ENCODE measurements around the gene SLC7A4.
"Not testable (repeated sequence)": the region's sequence is repeated elsewhere in the genome, so short reads cannot be mapped to it uniquely, and the experiment has no call there.

The SLC7A4 gene

DNA sequence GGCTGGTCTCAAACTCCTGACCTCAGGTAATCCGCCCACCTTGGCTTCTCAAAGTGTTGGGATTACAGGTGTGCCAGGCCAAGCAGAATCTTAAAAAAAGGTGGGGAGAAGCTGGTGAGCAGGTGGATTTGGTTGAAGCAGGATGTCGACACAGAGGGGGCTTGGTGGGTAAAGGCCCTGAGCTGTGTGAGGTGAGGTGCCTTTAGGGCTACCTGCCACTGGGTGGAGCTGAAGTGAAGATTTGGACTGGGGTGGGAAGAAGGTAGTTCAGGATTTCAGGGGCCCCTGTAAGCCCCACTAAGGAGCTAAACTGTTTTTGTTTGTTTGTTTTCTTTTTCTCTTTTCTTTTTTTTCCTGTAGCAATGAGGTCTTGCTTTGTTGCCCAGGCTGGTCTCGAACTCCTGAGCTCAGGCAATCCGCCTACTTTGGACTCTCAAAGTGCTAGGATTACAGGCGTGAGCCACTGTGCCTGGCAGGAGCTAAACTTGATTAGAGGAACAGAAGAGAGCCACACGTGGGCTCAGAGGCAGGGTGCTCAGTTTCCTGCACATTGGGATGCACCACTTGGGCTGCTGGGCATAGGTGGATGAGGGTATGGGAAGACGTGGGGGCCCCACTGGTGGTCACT lies 11.4 kb downstream of the SLC7A4 start:
- DNase-seq (ENCODE audit: low spot score), result peak; percentile 41

DNA sequence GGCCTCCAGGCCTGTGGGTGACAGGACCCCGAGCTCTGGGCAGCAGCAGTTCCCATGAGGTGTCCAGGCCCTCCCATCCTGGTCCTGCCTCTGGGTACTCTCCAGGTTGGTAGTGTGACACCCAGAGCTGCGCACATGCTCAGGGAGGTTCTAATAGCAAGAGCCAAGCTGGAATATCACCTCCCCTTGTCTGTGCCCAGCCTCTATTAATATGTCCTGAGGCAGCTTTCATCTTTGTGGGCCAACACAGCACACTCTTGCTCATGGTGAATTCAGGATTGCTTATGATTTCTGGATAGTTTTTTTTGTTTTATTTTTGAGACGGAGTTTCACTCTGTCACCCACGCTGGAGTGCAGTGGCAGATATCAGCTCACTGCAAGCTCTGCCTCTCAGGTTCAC lies 14.0 kb downstream of the SLC7A4 start:
- DNase-seq (ENCODE audit: low spot score), result no peak

DNA sequence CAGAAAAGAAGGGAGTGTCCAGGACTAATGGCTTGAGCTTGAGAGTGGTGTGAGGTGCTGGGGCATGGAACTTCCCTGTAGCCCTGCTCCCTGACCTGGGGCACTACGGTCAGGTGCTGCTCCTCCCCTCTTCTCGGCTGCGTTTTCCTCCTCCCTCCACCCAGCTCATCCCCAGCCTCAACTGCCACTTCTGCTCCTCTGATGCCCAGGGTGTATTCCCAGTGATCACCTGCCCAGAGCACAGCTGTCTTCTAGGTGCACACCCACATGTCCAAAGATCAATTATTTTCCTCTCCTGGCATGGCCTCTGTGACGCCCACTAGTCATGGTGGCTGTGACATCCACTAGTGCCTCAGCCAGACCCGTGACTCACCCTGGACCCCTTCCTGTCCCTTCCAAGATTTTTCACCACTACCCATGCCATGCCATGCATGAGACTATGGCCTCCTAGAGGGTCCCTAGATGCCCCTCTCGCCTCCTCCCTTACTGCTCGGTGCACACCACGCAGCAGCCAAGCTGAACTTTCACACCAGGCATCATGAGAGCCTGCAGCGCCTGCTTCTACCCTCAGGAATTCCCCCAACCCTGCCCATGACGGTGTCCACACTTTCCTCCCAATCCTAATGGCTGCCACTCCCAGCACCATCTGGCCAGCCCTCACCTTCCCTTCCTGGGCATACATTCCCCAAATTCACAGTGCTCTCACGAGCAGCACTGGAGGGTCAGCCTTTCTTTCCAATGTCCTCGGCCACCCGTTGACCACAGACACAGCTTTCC lies 15.5 kb downstream of the SLC7A4 start:
- no peak for DNase-seq (ENCODE audit: low spot score)

DNA sequence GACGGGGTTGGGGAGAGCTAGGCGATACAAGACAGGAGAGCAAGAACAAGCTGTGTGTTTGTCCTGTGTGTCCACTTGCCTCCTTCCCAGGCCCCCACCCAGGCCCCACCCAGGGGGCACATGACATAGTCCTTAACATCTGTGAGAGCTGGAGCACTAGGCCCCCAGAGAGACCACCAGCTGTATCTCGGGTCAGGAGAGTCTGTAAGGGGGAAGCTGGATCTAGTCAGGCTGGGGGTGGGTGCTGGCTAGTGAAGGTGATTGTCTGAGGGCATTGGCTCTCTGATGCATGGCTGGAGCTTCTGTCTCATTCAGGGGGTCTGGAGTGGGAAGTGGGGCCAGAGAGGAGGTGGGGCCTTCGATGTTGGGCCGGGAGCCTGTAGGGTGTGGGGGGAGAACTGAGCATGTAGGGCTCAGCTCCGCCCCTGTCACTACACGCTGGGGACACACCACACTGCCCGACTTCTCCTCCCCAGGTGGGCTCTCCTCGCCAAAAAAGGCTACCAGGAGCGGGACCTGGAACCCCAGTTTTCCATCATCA lies 16.8 kb downstream of the SLC7A4 start:
- DNase-seq (ENCODE audit: low spot score), result no peak

DNA sequence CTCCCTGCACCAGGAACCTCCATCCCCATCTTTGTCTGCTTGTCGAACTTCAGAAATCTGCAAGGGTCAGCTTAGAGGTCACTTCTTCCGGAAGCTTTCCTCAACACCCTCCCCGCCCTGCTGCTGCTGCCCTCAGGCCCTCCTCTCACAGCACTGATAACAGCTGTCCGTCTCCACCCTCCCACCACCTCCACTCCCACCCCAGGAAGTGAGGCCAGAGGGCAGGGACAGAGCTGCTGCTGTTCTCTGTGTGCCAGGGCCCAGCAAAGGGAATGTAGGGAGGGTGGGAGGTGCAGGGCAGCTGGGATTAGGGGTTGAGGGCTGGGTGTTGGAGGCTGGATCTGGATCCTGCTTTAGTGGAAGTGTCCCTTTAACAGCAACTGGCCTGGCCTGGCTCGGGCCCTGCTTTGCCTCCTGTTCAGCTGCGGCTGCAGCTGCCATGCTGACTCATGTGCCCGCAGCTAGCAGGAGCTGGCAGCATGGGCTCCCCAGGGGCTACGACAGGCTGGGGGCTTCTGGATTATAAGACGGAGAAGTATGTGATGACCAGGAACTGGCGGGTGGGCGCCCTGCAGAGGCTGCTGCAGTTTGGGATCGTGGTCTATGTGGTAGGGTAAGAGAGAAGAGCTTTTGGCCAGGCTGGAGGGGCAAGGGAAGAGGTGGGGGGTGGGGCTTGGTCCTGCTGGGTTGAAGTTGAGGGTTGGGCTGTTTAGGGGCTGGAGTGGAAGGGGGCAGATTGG lies 17.5 kb downstream of the SLC7A4 start, which contains the start of gene P2RX6:
Gene P2RX6, plus strand, starts transcription at position 440 of the 740 bp plus-strand sequence. Its CDS starts 10 bp downstream, at position 450.
- peak; percentile 52 for DNase-seq (ENCODE audit: low spot score)

DNA sequence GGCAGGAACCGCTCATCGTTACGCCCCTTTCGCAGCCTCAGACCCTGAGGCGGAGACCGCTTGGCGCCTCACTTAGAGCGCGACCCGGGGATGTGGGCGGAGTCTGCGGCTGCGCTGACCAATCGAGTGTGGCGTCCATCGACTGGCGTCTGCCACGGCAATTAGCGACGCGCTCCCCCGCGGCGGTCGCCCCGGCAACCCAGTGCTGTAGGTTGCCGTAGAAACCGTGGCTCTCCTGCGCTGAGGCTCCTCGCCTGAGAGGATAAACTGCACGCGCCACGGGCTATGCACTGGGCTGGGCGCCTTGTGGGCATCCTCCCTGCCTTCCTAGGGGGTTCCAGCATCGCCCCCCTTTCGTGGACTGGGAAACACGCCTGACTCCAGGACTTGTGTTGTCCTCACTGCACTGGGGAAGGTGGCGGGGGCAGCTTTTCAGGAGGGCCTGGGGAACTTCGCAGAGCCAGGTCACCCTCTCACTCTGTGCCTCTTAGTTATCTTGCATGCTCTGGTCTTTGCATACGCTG lies 18.1 kb downstream of the SLC7A4 start:
- peak; percentile 97 for DNase-seq (ENCODE audit: low spot score)

DNA sequence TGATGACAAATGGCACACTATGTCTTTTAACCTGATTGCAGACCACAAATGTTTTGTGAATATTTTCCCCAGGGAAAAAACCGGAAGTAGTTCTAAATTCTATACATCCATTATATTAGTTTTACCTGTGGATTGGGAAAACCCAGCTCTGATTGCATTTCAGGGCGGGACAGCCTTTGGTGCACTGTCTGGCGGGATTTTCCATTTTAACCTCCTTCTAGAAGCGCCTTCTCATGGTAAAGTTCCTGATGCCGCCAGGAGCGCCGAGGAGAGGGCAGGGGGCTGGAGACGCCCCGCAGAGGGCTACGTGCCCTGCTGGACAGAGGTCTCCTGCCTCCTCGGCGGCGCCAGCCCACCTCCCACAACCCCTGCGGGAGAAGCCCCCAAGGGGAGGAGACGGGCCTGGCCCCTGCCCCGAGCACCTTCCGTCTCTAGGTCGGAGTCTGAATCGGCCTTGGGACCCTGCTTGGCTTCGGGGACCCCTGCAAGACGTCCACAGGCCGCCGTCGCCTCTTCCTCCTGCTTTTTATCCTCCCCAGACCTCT lies 18.6 kb downstream of the SLC7A4 start:
- DNase-seq (ENCODE audit: low spot score), result no peak

DNA sequence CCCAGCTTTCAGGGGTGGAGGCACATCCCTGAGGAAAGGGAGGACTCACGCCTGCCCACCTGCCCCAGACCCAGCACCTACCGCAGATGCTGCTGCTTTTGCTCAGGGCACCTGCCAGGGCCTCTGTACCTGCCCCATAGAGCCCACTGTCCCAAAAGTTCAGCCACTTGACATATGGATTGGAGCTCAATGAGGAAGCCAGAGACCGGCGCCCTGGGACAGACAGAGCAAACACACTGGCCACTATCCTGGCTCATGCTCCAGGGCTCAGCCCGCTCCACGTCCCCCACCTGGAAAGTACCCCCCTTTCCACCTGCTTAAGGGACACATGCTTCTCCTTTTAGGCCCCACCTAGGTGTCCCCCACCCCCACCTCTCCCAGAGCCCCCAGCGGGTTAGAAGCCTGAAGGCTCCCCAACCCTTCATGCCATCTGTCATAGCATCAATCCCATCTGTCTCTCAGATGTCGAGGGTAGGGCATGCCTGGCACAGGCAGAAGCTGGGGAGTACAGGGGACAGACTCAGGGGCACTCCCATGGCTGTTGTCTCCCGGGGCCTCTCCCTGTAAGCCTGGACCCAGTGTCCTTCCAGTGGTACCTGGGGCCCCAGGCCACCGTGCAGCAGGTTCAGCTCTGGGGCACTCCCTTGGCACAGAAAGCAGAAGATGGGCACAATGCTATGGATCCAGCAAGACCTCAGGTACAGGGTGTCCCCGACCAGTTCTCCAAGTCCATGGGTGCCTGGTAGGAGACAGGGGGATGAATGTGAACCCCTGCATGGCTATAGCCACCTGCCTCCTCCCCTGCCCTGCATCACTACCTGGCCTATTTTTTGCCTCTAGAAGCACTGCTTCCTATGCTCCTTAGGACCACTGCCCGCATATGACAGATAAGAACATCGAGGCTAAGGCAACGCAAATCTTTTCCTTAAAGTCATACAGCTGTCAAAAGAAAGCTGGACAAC lies 19.6 kb downstream of the SLC7A4 start:
- no peak for DNase-seq (ENCODE audit: low spot score)

DNA sequence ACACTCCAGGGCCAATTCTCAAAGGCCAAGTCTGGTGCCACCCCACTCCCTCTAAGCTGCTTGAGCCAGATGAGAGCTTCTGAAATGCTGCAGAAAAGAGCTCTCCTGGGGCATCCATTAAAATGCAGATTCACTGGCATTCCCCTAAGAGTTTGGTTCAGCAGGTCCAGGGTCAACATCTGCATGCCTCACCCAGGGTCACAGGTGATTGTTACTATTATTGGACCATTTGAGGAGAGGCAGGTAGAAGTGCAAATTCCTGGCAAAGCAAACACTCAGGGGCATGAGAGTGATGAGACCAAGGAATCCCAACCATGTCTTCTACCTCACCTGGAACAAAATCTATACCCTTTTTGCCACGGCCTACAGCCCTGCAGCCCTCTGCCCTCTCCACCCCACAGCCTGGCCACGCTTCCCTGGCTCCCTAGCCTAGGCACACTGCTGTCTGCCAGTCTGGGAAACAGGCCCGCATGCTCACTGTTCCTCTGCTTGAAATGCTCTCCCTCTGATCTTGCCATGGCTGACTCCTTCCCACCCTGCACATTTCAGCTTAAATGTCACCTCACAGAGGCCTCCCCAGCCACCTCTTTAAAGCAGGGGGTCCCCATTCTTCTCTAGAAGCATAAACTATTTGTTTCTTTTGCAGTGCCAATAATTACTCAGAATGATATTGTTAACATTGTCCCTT lies 21.8 kb downstream of the SLC7A4 start:
- no peak for DNase-seq (ENCODE audit: low spot score)

DNA sequence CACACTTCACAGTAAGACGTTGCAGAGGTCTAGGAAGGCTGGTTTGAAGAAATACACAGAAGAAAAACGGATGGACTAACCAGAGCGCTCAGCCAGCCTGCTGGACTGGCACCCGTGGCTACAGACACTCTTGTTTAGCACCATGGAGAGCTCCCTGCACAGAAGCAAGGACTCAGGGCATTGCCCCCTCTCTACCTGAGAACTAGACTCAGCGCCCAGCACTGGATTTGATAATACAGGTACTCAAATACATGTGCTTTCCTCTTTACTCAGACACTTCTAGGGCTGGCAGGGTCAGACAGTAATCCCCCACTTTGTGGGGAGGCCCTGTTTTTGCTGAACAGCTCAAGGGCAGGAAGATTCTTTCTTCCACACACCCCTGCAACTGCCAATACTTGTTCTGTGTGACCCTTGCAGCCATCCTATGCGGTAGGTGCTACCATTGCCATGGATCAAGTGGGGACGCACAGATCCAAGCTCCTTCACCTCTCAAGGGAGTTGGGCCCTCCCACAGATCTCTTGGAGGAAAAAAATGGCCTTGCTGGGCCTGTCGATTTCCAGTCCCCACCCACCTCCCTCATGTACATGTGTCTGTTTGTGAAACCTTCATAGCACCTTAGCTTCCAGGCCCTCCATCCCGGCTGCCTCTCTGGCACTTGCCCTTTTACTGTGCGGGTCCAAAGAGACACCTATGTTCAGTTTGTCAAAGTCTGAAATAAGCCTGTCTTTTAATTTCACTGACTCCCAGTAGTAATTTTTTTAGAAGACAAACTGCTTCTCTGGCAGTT lies 22.5 kb downstream of the SLC7A4 start:
- DNase-seq (ENCODE audit: low spot score), result peak; percentile 35

DNA sequence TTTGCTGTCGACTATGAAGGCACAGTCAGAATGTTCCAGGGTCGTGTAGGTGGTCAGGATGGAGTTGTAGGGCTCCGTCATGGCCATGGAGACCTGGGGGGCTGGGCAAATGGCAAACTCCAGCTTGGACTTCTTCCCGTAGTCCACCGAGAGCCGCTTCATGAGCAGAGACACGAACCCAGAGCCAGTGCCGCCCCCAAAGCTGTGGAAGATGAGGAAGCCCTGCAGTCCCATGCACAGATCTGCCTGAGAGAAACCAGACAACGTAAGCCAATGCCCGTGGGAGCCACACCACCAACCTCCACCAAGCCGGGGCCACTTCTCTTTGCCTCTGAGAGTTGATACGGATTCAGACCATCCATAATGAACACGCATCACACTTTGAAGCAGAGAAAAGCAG lies 23.2 kb downstream of the SLC7A4 start:
- DNase-seq (ENCODE audit: low spot score), result not testable (repeated sequence)

DNA sequence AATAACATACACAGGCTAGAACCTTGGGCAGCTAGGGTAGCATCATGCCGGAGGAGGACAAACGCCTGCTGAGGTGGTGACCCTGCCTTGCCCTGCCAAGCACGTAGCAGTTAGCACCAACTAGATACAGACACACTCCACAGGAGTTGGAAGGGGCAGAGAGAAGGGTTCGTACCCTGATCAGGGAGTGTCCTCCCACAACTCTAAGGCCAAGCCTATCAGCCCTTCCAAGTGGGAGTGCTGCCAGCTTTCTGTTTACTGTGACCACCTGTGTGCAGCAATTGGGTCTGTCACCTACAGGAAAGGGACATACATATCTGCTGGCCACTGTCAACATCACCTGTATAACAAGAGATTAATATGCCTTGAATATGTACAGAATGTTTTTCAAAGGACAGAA lies 28.6 kb downstream of the SLC7A4 start:
- no peak for DNase-seq (ENCODE audit: low spot score)

DNA sequence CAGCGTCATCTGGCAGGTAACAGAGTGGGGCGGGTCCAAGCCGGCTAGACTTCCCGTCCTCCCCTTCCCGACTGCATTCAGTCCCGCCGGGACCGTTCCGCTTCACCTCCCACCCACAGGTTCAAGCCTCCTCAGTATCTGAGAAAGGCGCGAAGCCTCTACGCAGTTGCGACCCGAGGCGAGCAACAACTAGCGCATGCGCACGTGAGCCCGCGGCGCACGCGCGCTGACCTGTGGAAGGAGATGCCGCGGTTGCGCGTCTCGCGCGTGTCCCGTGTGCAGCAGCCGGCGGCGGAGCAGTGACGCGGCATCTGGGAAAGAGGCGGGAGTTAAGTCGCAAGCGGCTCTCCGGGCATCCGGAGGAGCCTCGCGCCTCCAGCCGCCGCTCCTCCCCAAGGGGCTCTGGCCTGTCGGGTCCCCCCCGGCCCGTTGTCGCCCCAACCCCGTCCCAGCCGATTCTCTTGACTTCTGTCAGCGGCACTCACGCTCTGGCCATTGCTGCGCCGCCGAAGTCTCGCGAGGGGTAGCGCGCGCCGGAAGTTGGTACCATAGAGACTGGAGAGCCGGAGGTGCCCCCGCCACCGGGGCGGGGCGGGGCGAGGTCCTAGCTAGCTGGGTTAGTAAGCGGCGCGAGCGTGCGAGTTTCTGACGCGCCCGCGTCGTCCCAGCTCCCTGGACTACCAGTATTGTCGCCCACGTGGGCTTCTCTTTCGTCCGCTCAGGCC lies 30.6 kb downstream of the SLC7A4 start, which contains the start of gene THAP7:
Gene THAP7, minus strand, starts transcription at position 518 of the 725 bp plus-strand sequence. Its CDS starts 207 bp downstream, at position 311.
- DNase-seq (ENCODE audit: low spot score), result peak; percentile 96

DNA sequence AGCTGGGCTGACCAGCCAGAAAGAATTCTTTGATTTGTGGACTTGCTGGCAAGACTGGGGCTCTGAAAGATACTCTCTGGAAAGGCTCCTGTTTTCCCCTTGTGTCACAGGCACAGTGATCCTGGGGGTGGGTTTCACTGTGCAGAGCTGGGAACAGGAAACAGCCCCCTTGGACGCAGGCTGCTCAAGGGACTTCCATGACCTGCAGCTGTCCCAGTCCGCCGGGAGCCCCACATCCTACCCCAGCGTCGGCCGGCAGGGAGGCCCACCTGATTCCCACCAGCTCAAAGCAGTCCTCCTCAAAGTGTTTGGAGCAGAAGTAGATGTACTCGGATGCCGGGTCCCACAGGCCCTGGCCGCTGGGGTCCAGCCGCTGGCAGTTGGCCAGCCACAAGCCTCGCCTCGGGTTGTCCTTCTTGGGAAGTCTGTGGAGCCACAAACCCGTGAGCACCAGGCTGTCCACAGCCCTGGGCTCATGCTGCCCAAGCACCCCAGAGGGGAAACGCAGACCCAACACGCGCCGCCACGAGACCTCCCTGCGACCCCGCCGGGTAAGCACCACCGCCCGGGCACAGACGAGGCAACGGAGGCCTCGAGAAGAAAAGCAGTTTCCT lies 31.3 kb downstream of the SLC7A4 start:
- no peak for DNase-seq (ENCODE audit: low spot score)

DNA sequence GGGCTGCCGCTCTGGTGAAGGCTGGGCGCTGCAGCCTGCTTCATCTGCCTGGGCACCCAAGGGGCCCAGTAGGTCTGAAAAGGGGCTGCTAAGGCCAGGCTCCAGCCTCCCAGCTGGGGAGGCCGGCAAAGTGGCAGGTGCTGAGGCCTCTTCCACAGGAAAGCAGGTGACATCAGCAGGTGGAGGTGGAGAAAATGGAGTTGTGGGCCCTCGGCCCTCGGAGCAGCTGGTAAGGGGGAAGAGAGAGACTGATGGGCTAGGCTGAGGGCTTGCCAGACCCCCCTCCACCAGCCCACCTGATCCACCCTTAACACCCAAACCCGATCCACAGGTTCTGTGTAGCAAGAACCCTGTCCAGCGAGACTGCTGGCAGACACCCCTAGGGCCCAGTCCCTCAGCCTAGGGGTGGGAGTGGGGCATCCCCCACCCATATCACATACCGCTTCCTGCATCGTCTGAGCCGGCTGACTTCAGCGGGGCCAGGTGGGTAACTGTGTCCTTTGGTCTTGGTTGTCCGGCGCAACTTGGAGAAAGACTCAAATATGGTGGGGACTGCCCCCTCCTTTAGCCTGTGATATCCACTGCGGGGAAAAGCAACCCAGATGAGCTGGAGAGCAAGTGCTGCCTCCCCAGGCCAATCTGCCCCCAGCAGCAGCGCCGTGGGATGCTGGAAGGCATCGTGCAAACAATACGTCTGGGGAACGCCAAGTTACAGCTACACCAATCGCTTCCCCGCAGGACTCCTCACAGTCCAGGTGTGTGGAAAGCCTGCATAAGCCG lies 32.0 kb downstream of the SLC7A4 start:
- DNase-seq (ENCODE audit: low spot score), result no peak

DNA sequence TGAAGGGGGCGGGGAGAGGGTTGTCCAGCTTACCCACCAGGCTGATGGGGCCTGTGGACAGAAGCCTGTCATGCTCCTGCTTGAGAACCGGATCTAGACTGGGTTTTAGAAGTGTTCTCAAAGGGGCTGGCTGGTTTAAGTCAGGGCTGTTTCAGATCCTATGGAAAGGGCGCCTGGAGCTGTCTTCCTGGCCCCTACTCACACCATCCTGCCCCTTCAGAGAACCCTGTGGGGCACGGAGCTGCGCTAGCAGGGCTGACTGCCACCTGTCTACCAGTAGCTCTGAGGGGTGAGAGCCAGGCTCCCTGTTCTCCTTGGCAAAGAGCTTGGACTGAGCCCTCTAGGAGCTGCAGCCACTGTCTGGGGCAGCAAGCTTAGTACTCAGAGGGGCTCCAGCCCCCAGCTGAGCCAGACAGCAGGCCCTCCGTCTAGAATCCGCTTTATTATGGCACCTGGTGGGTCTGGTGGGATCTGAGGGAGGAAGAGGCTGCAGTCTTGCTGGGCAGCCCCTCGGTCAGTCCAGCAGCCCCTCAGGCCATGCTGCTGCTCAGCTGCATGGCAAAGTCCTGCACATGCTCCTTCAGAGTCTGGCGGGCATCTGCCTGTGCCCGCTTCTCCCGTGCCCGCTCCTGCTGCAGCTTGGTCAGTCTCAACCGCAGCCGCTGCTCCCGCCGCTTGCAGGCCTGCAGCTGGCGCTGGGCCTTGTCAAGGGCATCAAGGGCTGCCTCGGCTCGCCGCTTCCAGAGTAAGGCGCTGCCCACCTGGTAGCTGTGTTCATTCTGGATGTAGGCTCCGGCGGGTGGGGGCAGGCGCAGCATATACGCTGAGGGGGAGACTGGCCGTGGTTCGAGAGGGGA lies 32.8 kb downstream of the SLC7A4 start:
- DNase-seq (ENCODE audit: low spot score), result no peak

All from hepatic stellate cell (primary cell).